ENCODE measurements around the gene VTI1A.

DNA sequence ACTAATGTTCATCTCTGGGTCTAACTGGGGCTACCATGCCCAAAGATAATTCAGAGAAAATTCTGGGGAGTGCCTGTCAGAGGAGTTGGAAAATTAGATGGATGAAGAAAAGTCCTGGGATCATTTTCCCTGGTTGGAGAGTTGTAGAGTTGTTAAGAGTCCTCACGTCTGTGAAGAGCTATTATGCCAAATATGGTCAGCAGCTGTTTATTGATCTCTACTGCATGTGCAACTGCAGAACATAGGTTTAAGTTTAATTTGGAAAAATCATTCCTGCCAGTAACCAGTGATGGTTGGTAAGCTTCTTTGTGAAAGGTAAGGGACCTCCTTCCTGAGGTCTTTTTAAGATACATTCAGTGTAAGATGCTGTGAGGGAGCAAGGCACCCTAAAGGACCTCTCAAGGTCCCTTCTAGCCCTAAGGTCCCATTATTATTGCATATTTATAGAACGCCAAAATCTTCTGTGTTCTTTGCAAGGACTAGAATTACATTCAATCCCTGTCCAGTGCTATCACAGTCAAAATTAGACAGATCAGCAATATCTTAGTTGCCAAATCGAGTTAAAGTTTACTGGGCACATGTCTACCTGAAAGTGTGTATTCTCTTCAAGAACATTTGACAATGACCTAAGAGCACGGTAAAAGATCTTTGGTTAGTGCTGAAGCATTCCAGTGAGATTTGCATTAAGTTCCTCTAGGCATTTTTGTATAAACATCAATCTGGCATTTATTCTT is 62.7 kb downstream of the VTI1A start:
- TF ChIP-seq POLR2A (IDR thresholded peaks at IDR 0.05; ENCODE audit: low read length) (no peak), GATA1 (IDR thresholded peaks at IDR 0.05; ENCODE audit: low read depth, low read length) (no peak)

Measured in erythroblast (primary cell).